ENCODE results near the gene ARL13A.

ARL13A gene

GRCh38 chrX:100931218-100931924, 38.1 kb upstream of the ARL13A start:
- no peak overlapping the region for H3K27ac ChIP-seq (ENCODE audit: poor library complexity, severe bottlenecking)
- no peak overlapping the region for H3K4me3 ChIP-seq (ENCODE audit: severe bottlenecking)
- no peak for TF ChIP-seq CTCF (IDR thresholded peaks at IDR 0.05; ENCODE audit: poor library complexity, severe bottlenecking)
- no peaks in the 10 kb centered on the region for H3K4me1 ChIP-seq (ENCODE audit: insufficient read depth, poor library complexity, severe bottlenecking)
- H3K27me3 ChIP-seq (ENCODE audit: insufficient read depth, poor library complexity, severe bottlenecking), result no peaks in the 10 kb centered on the region
- no peaks in the 10 kb centered on the region for H3K9me3 ChIP-seq (ENCODE audit: severe bottlenecking)
- no peaks in the 10 kb centered on the region for H3K36me3 ChIP-seq (ENCODE audit: low read depth)
- DNase-seq (ENCODE audit: low spot score) (no peak), ATAC-seq (ENCODE audit: low read depth) (no peak)

GRCh38 chrX:100931925-100932285, 37.6 kb upstream of the ARL13A start:
- Histone ChIP-seq H3K4me1 (ENCODE audit: insufficient read depth, poor library complexity, severe bottlenecking) (no peaks in the 10 kb centered on the region), H3K27ac (ENCODE audit: poor library complexity, severe bottlenecking) (no peak overlapping the region), H3K27me3 (ENCODE audit: insufficient read depth, poor library complexity, severe bottlenecking) (no peaks in the 10 kb centered on the region), H3K9me3 (ENCODE audit: severe bottlenecking) (no peaks in the 10 kb centered on the region), H3K4me3 (ENCODE audit: severe bottlenecking) (no peak overlapping the region), H3K36me3 (ENCODE audit: low read depth) (no peaks in the 10 kb centered on the region)
- no peak for ATAC-seq (ENCODE audit: low read depth)
- no peak for TF ChIP-seq CTCF (IDR thresholded peaks at IDR 0.05; ENCODE audit: poor library complexity, severe bottlenecking)
- no peak for DNase-seq (ENCODE audit: low spot score)

GRCh38 chrX:100935767-100936166, 33.7 kb upstream of the ARL13A start:
- no peaks in the 10 kb centered on the region for H3K9me3 ChIP-seq (ENCODE audit: severe bottlenecking)
- no peak for ATAC-seq (ENCODE audit: low read depth)
- no peak for TF ChIP-seq CTCF (IDR thresholded peaks at IDR 0.05; ENCODE audit: poor library complexity, severe bottlenecking)
- H3K36me3 ChIP-seq (ENCODE audit: low read depth), result no peaks in the 10 kb centered on the region
- no peak for DNase-seq (ENCODE audit: low spot score)
- H3K27ac ChIP-seq (ENCODE audit: poor library complexity, severe bottlenecking), result no peak overlapping the region
- no peaks in the 10 kb centered on the region for H3K27me3 ChIP-seq (ENCODE audit: insufficient read depth, poor library complexity, severe bottlenecking)
- no peaks in the 10 kb centered on the region for H3K4me1 ChIP-seq (ENCODE audit: insufficient read depth, poor library complexity, severe bottlenecking)
- no peak overlapping the region for H3K4me3 ChIP-seq (ENCODE audit: severe bottlenecking)

GRCh38 chrX:100939333-100939732, 30.2 kb upstream of the ARL13A start:
- no peaks in the 10 kb centered on the region for H3K36me3 ChIP-seq (ENCODE audit: low read depth)
- no peak overlapping the region for H3K27ac ChIP-seq (ENCODE audit: poor library complexity, severe bottlenecking)
- ATAC-seq (ENCODE audit: low read depth) (no peak), DNase-seq (ENCODE audit: low spot score) (no peak)
- no peaks in the 10 kb centered on the region for H3K27me3 ChIP-seq (ENCODE audit: insufficient read depth, poor library complexity, severe bottlenecking)
- TF ChIP-seq CTCF (IDR thresholded peaks at IDR 0.05; ENCODE audit: poor library complexity, severe bottlenecking), result no peak
- H3K9me3 ChIP-seq (ENCODE audit: severe bottlenecking), result no peaks in the 10 kb centered on the region
- H3K4me3 ChIP-seq (ENCODE audit: severe bottlenecking), result no peak overlapping the region
- no peaks in the 10 kb centered on the region for H3K4me1 ChIP-seq (ENCODE audit: insufficient read depth, poor library complexity, severe bottlenecking)

GRCh38 chrX:100944601-100945000, 24.9 kb upstream of the ARL13A start:
- no peak overlapping the region for H3K27ac ChIP-seq (ENCODE audit: poor library complexity, severe bottlenecking)
- DNase-seq (ENCODE audit: low spot score) (no peak), ATAC-seq (ENCODE audit: low read depth) (no peak)
- H3K9me3 ChIP-seq (ENCODE audit: severe bottlenecking), result no peaks in the 10 kb centered on the region
- TF ChIP-seq CTCF (IDR thresholded peaks at IDR 0.05; ENCODE audit: poor library complexity, severe bottlenecking), result no peak
- H3K4me3 ChIP-seq (ENCODE audit: severe bottlenecking), result no peak overlapping the region
- H3K36me3 ChIP-seq (ENCODE audit: low read depth), result no peaks in the 10 kb centered on the region
- H3K4me1 ChIP-seq (ENCODE audit: insufficient read depth, poor library complexity, severe bottlenecking), result no peaks in the 10 kb centered on the region
- no peaks in the 10 kb centered on the region for H3K27me3 ChIP-seq (ENCODE audit: insufficient read depth, poor library complexity, severe bottlenecking)
